Stimulated activated CD4-positive, alpha-beta T cell treated with anti-CD3 and anti-CD28 coated beads, Interleukin-1b, Interleukin-23, amount 100 ng/mL, for 1 hour (primary cell): ENCODE measurements around the gene ZDHHC11.
"Not testable (repeated sequence)": the region's sequence is repeated elsewhere in the genome, so short reads cannot be mapped to it uniquely, and the experiment has no call there.

ENCODE experiments used
- DNase-seq, 2 donors: peaks; one replicate each; pipeline ENCODE4 v3.0.0-alpha.2; 2020; ENCODE audit warnings: low read depth in 2 of 2

The ZDHHC11 gene

DNA sequence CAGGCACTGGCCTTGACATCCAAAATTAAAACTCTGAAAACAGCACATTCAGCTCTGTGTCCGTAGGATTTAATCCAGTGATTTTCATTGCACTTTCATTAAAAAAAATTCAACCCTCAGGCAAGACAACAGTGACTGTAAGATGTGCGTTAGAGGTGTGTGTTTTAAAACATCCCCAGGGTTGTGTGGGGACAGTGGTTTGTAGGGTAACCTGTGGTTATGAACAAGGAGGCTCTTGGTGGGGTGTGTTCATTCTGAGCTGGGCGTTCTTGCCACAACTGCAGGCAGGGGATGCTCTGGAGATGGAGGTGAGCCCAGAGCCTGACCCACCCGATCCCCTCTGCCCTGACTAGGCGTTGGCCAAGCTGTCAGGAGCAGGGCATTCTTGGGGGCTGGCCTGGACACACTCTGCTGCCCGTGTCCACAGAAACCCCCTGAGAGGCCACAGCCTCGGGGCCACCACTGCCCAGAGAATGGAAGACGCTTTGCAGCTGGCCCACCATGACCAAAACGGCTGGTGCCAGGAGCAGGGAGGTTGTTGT lies 103.4 kb downstream of the ZDHHC11 start:
- not testable (repeated sequence) for DNase-seq

GRCh38 chr5:746258-746761 lies 104.5 kb downstream of the ZDHHC11 start:
- no peak for DNase-seq
